Spleen (tissue), 7 donors: ENCODE measurements around the gene BID.

Experiments used
- CTCF ChIP-seq, 11 experiments: fragments of 200-600 bp in 7 of 11; fragments of 450-650 bp in 4 of 11; sonication (generic) in 4 of 11; IDR thresholded peaks in 8 of 11; conservative IDR thresholded peaks in 3 of 11; 1 replicate in 7 of 11; 2 replicates in 4 of 11; pipeline versions ENCODE4 v1.4.0 to v1.8.0; 2016 to 2021; ENCODE audit warnings: antibody characterized with exemption in 11 of 11, inconsistent platforms in 4 of 11, mild to moderate bottlenecking in 1 of 11
- POLR2A ChIP-seq, 3 donors: fragments of 450-650 bp; IDR thresholded peaks; one replicate each; pipeline ENCODE4 v1.5.1; 2017; ENCODE audit warnings: antibody characterized with exemption in 3 of 3, mild to moderate bottlenecking in 1 of 3
- donor health status: DM: no; HTN: no; CAD: no; lungs with moderate emphysema.
- donor health status: DM: no; HTN: no; CAD: no.
- donor health status: DM: no; HTN: no; CAD: no.

- TF ChIP-seq POLR2A (IDR thresholded peaks at IDR 0.05): no peak
- peak in 9 of 11 experiments; percentile 11 to 60 (median 38) for TF ChIP-seq CTCF (IDR thresholded peaks at IDR 0.05 in 8 of 11, conservative IDR thresholded peaks at IDR 0.05 in 3 of 11)
Observed at GRCh38 chr22:17754233-17754925, 19.9 kb downstream of the BID start.
